ENCODE measurements around the gene SYNE3.

DNA sequence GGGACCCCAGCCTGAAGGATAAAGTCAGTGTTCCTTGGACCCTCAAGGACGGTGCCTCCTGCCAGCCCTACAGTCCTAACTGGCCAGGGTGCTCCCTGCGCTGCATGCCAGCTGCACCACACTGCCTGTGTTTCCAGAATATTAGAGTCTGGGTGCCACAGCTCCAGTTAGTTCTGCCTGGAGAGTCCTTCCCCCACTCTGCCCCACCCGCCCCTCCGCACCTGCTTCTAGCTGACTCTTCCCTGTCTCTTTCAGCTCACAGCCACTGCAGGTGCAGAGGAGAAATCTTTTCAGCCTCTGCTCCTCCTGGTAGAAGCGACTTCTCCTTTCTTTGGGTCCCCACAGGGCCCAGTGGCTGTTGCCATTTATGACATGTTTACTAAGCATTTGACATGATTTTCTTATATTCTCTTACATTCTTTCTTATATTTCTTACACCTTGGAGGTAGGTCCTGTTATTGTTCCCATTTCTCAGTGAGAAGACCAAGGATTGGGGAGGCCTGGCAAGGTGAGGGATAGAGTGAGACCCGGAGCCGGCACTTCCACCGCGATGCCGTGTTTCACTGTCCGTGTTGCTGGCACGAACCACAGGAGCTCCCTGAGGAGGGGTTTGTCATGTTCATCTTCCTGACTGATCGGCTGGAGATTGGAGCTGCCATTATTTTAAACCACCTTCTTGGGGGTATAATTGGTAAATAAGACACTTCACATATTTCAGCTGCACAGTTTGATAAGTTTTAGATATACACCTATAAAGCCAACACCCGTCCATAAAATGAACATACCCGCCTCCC is 29.4 kb downstream of the SYNE3 start:
- TF ChIP-seq, protein P1, sequence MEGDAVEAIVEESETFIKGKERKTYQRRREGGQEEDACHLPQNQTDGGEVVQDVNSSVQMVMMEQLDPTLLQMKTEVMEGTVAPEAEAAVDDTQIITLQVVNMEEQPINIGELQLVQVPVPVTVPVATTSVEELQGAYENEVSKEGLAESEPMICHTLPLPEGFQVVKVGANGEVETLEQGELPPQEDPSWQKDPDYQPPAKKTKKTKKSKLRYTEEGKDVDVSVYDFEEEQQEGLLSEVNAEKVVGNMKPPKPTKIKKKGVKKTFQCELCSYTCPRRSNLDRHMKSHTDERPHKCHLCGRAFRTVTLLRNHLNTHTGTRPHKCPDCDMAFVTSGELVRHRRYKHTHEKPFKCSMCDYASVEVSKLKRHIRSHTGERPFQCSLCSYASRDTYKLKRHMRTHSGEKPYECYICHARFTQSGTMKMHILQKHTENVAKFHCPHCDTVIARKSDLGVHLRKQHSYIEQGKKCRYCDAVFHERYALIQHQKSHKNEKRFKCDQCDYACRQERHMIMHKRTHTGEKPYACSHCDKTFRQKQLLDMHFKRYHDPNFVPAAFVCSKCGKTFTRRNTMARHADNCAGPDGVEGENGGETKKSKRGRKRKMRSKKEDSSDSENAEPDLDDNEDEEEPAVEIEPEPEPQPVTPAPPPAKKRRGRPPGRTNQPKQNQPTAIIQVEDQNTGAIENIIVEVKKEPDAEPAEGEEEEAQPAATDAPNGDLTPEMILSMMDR (IDR thresholded peaks at IDR 0.05 in 8 of 11, conservative IDR thresholded peaks at IDR 0.05 in 3 of 11), result no peak
- TF ChIP-seq POLR2A (IDR thresholded peaks at IDR 0.05), result no peak

All from spleen (tissue), 7 donors.